ENCODE data around the gene MAPT.

MAPT gene

DNA sequence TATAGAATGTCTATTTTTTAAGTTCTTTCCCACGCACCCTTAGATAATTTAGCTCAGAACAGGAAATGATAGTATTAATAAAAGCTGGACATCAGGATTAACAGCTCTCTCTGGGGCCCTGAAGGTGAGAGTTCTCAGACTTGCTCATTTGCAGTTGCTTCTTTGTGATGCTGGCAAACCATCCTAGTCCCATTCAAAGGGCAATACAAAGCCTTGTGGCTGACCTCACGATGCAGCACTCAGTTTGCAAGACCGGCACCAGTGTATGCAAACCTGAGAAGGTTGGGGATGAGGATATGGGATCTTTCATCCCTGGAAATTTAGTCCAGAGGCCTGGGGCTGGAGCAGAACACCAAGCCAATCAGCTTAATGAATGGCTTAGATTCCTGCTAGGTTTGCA lies 134.0 kb downstream of the MAPT start:
- DNase-seq (ENCODE audit: low read depth in 2 of 2) = no peak

DNA sequence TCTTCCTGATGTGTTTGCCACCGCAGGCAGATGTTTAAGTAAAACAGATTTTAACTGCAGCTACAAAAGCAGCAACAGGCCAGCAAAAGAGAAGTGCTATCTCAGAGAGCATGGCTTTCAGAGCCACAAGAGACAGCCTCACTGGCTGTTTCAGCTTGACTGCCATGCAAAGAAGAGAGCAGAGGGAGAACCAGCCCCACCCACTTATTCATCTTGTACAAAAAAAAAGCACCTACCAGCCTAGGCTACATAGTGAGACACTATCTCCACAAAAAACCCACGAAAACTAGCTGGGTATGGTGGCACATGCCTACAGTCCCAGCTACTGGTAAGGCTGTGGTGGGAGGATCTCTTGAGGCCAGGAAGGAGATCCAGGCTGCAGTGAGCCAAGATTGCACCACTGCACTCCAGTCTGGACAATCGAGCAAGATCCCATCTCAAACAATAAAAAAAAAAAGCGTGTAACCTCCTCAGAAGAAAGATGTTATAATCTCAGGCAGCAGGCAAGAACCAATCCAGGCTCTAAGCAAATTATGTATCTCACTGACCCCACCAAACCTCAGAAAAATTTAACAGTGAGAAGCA lies 134.7 kb downstream of the MAPT start:
- DNase-seq (ENCODE audit: low read depth in 2 of 2) = no peak

DNA sequence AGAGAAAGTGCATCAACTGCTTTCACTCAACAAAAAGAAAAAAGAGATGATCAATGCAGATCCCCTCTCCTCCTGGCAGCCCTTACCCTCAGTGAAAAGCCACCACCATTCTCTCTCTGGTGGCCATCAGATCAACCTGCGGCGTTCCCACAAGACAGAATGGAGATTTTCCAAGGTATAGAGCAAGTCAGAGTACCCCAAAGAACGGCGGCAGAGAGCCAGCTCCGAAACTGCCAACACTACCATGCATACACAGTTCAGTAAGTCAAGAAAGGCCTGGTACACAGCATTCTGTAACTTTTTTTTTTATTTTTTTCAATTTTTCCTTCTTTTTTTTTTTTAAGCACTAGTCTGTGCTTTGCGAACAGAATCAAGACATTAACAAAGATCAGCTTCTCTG lies 135.3 kb downstream of the MAPT start:
- DNase-seq (ENCODE audit: low read depth in 2 of 2) = no peak

DNA sequence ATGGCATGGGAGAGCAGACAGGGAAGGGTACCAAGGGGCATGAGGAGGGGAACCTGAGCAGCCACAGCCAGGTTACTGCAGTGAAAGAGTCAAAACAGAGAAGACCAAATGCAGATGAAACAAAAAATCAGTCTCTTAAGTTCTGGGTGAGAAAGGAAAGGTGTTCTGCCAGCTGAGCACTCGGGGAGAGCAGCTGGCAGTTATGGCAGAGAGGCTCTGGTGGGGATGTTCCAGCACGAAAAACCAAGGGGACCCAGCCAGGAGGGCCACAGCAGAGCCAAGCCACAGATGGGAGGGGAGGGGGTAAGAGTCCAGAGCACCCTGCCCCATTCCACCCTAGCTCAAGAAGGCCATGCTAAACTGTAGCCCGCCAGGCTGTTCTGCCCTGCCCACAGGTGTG lies 136.4 kb downstream of the MAPT start:
- no peak for DNase-seq (ENCODE audit: low read depth in 2 of 2)

DNA sequence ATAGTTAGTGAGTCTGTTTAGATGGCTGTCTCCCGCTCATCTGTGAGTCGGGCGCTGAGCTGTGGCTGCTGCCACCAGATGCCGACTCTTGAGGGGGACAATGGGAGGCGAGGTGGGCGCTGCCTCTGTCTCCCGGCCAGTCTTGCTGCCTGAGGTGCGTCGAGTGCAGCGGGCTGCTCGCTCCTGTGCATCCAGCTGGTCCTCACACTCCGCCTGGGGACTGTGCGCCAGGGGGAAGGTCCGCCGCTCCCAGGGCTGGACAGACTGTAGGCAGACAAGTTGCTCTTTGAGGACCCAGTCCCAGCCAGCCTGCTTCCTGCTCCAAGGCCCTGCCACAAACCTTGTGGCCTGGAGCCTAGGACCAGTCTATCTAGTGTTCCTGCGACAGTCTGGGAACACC lies 137.1 kb downstream of the MAPT start:
- no peak for DNase-seq (ENCODE audit: low read depth in 2 of 2)

DNA sequence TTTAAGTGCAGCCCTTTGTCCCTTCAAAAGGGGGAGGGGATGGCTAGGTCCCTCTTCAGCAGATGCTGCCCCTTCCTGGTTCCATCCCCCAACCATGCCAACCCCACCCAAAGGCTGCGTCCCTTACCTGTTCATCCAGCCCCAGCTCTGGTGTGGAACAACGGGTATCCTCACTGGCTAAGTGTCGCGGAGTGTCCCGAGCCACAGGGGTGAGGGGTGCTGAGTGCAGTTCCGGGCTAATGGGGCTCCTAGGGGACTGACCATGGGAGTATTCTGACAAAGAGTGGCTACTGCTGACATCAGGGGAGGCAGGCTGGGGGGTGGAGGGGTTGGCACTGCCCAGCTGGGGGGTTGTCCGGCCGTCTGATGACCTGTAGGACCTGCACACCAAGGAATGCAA lies 137.6 kb downstream of the MAPT start:
- DNase-seq (ENCODE audit: low read depth in 2 of 2) = no peak

DNA sequence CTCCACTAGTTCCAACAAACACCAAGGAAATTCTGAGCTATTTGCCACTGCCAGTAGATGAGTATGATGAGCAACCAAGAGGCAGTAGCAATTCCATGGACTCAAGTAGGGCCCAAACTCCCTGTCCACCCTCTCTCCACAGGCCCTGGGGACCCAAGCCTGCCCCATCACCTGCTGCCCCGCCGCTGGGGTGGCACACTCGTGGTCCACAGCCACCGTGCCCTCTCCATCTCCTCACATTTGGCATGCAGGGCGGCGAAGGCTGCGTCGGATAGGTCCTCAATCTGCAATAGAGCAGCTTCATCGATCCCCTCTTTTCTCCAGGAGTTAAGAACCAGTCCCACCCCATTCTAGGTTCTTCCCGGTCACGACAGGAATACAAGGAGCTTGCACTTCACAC lies 138.6 kb downstream of the MAPT start:
- no peak for DNase-seq (ENCODE audit: low read depth in 2 of 2)

DNA sequence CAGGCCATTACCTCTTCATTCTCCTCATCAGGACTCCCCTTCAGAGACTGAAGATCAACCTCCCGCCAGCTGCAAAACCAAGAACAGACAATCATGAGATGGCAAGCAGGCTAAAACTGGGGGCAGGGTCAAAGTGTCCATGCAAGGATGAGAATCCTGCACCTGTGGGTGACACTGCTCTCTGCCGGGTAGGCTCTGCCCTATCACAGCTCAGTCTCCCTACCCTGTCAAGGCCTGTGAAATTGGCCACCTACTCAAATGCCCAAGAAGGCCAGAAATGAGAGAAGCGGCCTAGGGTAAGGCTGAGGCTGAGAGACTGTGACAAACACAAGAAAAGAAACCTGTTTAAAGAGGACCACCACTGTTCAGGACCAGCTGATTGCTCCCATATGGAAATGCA lies 139.0 kb downstream of the MAPT start:
- DNase-seq (ENCODE audit: low read depth in 2 of 2) = no peak

DNA sequence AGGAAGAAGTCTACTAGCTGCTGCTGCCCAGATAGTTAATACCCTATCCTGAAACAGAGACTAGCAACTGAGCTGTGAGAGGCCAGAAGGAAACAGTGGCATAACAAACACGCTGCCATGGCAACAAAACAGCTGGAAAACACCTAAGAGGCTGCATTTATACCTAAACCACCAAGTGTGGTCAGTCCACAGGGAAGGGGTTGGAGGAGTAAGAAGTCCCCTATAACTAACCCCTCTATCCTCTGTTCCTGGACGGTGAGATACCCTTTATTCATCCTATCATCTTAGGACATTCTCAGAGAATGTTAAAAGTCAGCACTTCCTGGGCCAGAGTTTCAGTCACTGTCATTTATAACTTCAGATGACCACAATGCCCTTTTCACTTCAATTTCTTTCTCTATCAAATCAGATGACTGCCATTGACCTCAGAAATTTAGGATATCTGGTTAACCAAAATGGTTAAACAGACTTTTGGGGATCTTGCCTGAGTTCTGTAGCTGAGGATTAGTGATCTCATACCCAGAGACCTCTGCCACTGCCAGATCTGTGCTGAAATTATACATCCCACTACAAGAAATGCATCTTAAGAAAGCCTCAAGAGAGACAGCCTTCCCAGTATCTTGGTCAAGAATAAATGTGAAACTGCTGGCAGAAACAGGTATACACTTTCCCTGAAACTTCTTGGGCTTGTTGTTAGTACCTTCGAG lies 140.9 kb downstream of the MAPT start:
- no peak for DNase-seq (ENCODE audit: low read depth in 2 of 2)

DNA sequence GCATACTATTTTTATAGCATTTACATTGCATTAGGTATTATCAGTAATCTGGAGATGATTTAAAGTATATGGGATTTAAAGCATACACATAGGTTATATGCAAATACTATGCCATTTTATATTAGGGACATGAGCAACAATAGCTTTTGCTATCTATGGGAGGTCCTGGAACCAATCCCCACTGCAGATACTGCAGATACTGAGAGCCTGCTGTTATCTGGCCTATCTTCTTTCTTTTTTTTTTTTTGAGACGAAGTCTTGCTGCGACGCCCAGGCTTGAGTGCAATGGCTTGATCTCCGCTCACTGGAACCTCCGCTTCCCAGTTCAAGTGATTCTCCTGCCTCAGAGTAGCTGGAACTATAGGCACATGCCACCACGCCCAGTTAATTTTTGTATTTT lies 142.1 kb downstream of the MAPT start:
- DNase-seq (ENCODE audit: low read depth in 2 of 2) = no peak

DNA sequence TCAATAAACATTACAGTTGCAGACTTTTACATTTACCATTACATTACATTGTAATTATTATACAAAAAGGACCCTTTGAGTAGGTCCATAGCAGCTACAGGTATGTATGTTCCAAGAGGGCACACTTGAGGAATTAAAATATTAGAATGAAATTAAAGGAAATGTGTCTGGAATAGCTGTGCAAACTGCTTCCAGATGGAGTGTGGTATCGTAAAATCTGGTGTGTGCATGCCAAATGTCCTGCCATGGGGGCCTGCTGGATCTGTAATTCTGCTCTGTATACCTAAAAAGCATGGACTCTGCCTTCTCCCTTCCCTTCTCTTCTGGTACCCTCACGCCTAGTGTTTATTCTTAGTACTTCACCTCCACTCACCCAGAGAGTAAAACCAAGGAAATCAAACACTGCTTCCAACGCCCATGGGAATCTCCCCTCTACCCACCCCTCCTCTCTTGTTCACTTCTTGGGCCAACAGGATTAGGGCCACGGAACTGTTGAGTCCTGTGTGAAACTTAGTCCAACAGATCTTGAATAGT lies 143.4 kb downstream of the MAPT start:
- no peak for DNase-seq (ENCODE audit: low read depth in 2 of 2)

DNA sequence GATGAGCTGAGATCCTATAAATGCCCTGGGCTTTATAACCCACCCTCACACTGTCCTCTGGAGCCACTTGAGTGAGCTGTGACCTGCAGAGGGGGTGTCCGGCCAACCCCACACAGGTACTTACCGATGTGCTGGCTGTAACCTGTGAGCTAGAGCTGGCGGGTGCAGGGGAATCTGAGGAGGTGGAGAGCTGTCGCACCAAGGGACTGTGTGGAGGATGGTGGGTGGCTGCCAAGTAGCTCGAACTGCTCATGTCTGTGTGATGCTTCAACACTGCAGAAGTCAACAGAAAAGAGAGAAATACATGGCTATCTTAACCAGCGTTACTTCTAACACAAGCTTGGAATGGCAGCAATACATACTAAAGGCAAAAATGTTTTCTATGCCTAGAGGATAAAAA lies 144.1 kb downstream of the MAPT start:
- no peak for DNase-seq (ENCODE audit: low read depth in 2 of 2)

DNA sequence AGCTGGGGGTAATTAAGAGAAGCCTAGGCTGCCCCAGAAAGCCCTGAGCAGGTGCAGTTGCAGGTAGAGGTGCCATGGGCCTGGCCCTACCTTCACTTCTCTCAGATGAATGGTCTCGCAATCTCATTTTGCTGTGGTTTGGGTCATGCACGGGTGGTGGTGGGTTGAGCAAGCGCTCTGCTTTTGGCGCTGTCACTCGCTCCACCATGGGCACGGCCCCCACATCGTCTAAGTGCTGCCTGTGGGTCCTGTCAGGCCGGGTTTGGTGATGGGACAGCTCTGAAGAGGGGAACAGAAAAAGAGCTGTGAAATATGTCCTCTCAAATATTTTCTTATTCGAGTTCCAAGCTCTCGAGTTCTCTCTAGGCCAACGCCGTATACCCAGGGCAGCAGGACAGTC lies 144.6 kb downstream of the MAPT start:
- no peak for DNase-seq (ENCODE audit: low read depth in 2 of 2)

DNA sequence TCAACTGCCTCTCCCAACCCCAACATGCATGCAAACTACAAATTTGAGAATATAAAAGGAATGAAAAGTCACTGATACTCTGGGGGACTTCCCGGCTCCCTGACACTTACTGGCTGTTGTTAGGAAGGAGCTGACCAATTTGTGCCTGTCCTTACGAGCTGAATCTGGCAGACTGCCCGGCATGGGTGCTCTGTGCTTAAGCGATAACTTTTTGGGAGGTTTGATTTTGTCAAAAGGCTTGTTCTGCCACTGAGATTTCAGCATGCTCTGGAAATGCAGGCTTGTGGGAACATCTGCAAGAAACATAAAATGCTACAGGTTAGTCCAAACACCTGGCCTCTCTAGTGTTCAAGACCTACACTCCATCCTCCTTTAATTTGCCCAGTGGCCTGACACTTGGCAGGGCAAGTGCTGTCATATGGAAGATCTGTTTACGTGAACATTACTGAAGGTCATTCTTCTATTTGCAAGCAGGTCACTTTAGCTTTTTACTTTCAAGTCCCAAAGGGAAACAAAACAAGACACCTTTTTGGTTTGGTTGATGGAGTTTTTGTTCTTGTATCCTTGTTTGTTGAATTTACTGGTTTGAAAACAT lies 145.3 kb downstream of the MAPT start:
- no peak for DNase-seq (ENCODE audit: low read depth in 2 of 2)

DNA sequence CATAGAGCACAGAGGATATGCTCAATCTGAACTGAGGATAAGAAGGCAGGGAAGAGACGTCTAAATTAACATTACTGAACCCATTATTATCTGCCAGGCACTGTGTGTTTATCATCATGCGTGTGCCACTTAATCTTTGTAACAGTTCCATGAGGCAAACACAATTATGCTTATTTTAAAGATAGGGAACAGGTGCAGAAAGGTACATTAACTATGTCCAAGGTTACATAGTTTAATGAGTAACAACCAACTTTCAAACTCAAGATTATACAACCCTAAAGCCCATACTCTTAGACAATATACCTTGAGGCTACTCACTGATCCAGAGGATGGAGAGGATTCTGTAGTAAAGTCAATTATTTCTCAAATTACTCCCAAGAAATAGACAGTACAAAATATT lies 147.9 kb downstream of the MAPT start:
- DNase-seq (ENCODE audit: low read depth in 2 of 2) = no peak

DNA sequence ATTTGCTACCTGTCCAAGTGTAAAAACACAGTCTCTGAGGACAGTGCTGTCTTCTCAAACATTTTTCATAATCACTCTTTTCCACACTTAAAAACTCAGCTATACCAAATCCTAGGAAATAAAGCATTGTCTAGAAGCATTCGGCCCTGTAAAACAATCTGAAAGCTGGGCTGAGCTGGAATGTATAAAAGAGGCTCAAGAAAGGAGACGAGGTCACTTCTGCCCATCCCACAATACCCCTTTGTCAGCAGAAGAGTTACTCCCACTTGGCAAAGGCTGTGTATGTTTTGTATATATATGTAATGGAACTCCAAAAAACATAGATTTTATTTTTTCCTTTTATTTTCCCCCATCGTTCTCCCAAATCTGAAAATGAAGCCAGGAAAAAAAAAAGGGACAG lies 148.6 kb downstream of the MAPT start:
- DNase-seq (ENCODE audit: low read depth in 2 of 2) = no peak

DNA sequence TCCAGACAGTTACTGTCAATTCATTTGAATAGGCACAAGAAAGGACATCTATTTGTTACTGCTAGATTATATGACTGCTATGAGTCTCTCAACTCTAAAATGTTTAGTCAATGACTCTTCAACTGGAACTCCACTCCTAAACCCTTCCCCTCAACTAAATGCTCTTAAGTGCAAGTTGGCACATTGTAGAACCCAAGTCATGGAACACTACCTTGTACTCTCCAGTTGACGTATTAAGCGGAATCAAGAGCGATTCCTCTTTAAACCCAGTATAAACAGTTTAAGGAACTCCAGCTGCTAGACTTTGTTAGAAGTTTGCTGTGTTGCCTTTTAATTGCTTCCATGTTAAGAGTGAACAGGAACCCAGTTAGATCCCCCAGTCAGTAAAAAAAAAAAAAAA lies 149.3 kb downstream of the MAPT start:
- DNase-seq (ENCODE audit: low read depth in 2 of 2) = no peak

DNA sequence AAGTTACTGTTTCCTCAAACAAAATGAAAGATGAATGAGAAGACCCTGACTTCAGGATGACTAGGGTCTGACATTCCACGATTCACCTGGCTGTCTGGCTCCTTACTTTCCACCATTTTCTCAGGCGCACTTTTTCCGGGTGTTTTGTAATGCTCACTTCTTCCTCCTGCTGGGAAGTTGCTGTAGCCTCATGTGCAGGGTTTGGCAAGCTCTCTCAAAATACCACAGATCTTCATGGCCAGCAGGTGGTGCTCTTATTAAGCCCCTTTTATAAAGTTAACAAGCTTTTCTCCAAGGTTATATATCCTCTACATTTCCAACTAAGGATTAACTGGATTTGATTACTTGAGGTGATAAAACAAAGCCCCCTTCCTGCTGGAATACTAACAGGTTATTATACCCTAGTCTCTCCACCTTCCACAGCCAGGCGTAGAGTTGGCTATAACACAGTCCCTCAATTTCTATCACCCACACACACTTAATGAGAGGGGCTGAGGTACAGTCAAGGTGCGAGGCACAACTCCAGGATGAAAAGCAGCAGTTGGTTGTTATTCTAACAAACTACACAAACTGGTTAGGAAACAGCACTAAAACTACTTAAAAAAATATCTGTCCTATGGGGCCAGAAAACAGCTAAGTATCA lies 150.1 kb downstream of the MAPT start:
- peak; percentile 19 to 27 for DNase-seq (ENCODE audit: low read depth in 2 of 2)

DNA sequence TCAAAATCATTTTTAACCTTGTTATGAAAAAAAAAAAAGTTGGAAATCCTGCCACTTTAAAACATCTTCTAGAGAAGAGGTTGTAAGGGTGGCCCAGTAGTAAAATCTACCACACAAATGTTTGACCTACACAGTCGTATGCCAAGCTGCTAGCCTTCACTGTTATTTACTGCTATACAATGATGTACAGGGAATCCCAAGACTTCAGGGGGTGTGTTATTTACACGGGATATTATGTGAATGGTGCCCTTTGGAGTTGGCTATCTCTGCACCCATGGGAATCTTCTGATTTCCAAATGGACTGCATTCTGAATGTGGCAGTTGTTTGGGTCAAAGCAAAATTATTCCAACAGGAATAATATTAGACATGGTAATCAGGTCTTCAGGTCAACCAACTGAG lies 150.6 kb downstream of the MAPT start:
- DNase-seq (ENCODE audit: low read depth in 2 of 2) = no peak

DNA sequence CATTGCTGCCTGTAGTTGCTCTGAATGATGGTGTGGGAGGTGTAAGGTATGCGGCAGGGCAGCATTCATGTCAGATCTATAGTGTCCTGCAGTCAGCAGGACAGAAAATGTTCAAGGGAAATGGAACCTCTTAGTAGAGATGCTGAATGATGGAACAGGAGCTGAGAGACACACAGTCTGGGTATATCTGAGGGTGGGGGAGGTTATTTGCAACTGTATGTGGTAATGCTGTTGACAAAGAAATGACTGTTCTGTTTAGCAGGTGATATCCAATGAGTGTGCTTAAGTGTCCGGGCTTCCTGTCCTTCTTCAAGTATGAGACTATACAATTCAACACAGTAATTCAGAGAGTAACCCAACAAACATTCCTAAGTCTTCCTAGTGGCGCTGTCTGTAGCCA lies 151.3 kb downstream of the MAPT start:
- DNase-seq (ENCODE audit: low read depth in 2 of 2) = no peak

DNA sequence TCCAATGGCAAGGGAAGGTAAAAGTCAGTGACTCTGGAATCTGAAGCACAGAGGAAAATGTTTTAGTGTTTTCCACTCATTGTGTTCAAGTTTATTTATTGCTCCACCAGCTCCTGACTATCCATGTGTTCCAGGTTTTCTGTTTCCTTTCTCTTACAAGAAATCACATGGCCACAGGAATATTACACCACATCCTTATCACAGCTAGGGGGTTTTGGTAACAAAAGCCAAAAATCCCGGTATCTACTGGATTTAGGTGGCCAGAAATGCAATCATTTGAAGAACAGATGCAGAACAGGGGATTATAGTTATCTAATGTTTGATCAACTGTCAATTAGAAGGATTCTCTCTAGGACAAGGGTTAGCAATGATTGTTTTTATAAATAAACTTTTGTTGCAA lies 152.6 kb downstream of the MAPT start:
- no peak for DNase-seq (ENCODE audit: low read depth in 2 of 2)

DNA sequence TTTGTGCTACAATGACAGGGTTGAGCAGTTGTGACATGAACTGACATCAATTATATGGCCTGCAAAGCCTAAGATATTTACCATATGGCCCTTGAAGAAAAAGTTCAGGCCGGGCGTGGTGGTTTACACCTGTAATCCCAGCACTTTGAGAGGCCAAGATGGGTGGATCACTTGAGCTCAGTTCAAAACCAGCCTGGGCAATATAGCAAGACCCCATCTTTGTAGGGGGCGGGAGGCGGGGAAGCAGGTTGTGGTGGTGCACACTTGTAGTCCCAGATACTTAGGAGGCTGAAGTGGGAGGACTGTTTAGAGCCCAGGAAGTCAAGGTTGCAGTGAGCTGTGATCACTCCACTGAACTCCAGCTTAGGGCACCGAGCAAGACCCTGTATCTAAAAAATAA lies 153.0 kb downstream of the MAPT start:
- no peak for DNase-seq (ENCODE audit: low read depth in 2 of 2)

DNA sequence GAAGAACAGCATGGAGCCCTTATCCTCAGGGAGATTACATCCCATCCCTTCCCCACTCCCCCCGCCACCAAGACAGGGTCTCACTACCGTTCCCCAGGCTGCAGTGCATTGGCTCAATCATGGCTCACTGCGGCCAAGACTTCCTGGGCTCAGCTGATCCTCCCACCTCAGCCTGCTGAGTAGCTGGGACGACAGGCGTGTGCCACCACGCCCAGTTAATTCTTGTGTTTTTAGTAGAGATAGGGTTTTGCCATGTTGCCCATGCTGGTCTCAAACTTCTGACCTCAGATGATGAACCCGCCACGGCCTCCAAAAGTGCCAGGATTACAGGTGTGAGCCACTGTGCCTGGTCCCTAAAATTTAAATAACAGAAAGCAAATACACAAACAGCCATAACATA lies 153.5 kb downstream of the MAPT start:
- no peak for DNase-seq (ENCODE audit: low read depth in 2 of 2)
